ENCODE results near the gene STARD3. TPM values are rescaled to one million over a fixed set of nuclear protein-coding genes. Genes with fewer than 3 reads are reported as not detected.

STARD3 gene
- total RNA-seq, 2 experiments from 2014 or later = 70.0 to 72.8 TPM

- Mint-ChIP-seq H3K27me3 (peaks cover 12% of the 10 kb centered on the region), H3K27ac (no peak overlapping the region), H3K4me1 (peaks cover 13% of the 10 kb centered on the region), H3K36me3 (ENCODE audit: low read depth) (peaks cover 17% of the 10 kb centered on the region), H3K4me3 (no peak overlapping the region), H3K9me3 (no peaks in the 10 kb centered on the region)
- ChIA-PET CTCF (no interaction called here), POLR2A (no interaction called here)
- DNase-seq = no peak
Measured at GRCh38 chr17:39662551-39663339, 25.8 kb downstream of the STARD3 start.

DNA sequence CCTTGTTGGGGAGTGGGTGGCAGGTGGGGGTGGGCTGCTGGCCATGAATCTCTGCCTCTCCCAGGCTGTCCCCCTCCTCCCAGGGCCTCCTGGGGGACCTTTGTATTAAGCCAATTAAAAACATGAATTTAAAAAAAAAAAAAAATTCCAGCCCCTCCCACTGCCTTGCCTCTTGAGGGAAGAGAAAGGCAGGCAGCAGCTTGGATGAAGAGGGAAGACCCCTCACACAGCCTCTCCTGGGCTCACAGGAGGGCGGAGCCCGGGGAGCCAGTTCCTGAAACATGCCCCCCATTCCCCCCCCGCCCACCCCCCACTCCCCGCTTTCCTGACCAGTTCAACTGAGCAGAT, 26.4 kb downstream of the STARD3 start:
- Mint-ChIP-seq H3K27me3 (peaks cover 14% of the 10 kb centered on the region), H3K4me1 (peaks cover 13% of the 10 kb centered on the region), H3K27ac (no peak overlapping the region), H3K36me3 (ENCODE audit: low read depth) (peaks cover 14% of the 10 kb centered on the region), H3K9me3 (no peaks in the 10 kb centered on the region), H3K4me3 (no peak overlapping the region)
- ChIA-PET CTCF (interaction anchor here (0.9 kb wide), 1 partner anchor 10 kb away, joined by 5 read pairs; no protein-coding TSS in a partner anchor), POLR2A (no interaction called here)
- no peak for DNase-seq

GRCh38 chr17:39663688-39664580, 27.0 kb downstream of the STARD3 start:
- Mint-ChIP-seq H3K4me3 (no peak overlapping the region), H3K27me3 (peaks cover 19% of the 10 kb centered on the region), H3K27ac (no peak overlapping the region), H3K4me1 (peaks cover 14% of the 10 kb centered on the region), H3K36me3 (ENCODE audit: low read depth) (peaks cover 10% of the 10 kb centered on the region), H3K9me3 (no peaks in the 10 kb centered on the region)
- ChIA-PET POLR2A (no interaction called here), CTCF (interaction anchor here (0.9 kb wide), 1 partner anchor 10 kb away, joined by 5 read pairs; no protein-coding TSS in a partner anchor)
- no peak for DNase-seq

DNA sequence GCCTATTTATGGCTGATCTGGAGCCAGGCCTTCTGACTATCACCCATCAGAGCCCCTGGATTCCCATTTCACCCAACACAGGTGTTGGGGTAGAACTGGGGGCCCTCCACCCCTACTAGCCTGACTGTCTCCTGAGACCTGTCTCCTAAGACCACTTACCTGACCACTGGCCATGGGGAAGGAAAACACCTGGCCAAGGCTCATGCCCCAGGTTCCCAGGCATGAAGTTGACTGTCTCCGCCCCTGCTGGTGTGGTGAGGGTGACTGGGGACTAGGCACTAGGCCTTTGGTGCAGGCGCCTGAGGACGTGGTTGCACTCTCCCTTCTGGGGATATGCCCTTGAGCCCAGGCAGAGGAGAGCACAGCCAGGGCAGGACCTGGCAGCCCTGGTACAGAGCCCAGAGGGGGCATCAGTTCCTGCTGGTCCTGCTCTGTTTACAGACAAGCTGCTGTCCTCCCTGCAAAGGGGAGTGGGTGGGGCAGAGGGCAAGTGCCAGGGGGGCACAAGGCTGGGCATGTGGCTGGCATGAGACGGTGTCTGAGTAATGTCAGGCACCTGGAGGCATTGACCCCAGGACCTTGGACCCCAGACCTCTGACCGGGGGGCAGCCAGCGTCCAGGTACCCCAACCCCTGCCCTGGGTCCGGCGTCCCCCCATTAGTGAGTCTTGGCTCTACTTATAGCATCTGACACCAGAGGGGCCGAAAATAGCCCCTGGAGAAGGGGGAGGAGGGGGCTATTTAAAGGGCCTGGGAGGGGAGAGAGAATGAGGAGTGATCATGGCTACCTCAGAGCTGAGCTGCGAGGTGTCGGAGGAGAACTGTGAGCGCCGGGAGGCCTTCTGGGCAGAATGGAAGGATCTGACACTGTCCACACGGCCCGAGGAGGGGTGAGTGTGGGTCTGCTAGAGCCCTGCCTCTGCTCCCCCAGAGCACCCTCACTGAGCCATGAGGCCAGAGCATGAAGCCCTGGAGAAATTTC, 27.9 kb downstream of the STARD3 start, which contains the start of gene TCAP:
Gene TCAP, plus strand, starts transcription at position 769 of the 981 bp plus-strand sequence. Its CDS starts 11 bp downstream, at position 780.
- Mint-ChIP-seq H3K4me1 (peaks cover 6% of the 10 kb centered on the region), H3K27ac (peak within 1 kb of the TSS; percentile 19), H3K9me3 (no peaks in the 10 kb centered on the region), H3K36me3 (ENCODE audit: low read depth) (peaks cover 8% of the 10 kb centered on the region), H3K4me3 (no peak within 1 kb of the TSS), H3K27me3 (peaks cover 24% of the 10 kb centered on the region)
- ChIA-PET CTCF (interaction anchor here (0.5 to 3.0 kb wide), 4 partner anchors 10 to 72 kb away, joined by 3 to 22 read pairs (median 6); no protein-coding TSS in a partner anchor), POLR2A (no interaction called here)
- no peak for DNase-seq

GRCh38 chr17:39665642-39666224, 28.8 kb downstream of the STARD3 start:
- Mint-ChIP-seq H3K9me3 (no peaks in the 10 kb centered on the region), H3K36me3 (ENCODE audit: low read depth) (peaks cover 7% of the 10 kb centered on the region), H3K27me3 (peaks cover 28% of the 10 kb centered on the region), H3K4me3 (no peak overlapping the region), H3K27ac (no peak overlapping the region), H3K4me1 (peaks cover 5% of the 10 kb centered on the region)
- ChIA-PET CTCF (interaction anchor here (0.5 to 3.0 kb wide), 8 partner anchors 9 to 73 kb away, joined by 3 to 22 read pairs (median 3); partner anchors contain the start of gene PGAP3), POLR2A (interaction anchor here (0.5 kb wide), 1 partner anchor 16 kb away, joined by 3 read pairs; no protein-coding TSS in a partner anchor)
- no peak for DNase-seq

DNA sequence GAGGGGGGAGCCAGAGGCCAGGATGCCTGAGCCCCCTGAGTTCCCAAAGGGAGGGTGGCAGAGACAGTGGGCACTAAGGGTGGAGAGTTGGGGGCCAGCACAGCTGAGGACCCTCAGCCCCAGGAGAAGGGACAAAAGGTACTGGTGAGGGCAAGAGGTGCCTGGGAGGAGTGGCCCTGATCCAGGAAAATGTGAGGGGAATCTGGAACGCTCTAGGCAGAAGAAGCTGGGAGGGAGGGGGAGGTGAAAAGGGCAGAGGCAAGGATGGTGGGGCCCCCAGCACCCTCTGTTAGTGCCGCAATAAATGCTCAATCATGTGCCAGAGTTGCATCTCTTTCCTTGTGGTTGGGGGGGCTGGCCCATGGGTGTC, 29.3 kb downstream of the STARD3 start:
- Mint-ChIP-seq H3K9me3 (no peaks in the 10 kb centered on the region), H3K27ac (peak overlapping the region; percentile 19), H3K36me3 (ENCODE audit: low read depth) (peaks cover 5% of the 10 kb centered on the region), H3K4me3 (no peak overlapping the region), H3K4me1 (peaks cover 5% of the 10 kb centered on the region), H3K27me3 (peaks cover 28% of the 10 kb centered on the region)
- DNase-seq = no peak
- POLR2A ChIA-PET = interaction anchor here (0.5 kb wide), 1 partner anchor 15 kb away, joined by 3 read pairs; no protein-coding TSS in a partner anchor
- CTCF ChIA-PET = interaction anchor here (0.7 to 3.0 kb wide), 9 partner anchors 9 to 62 kb away, joined by 3 to 22 read pairs (median 3); partner anchors contain the start of gene PGAP3

- ChIA-PET CTCF (interaction anchor here (0.7 to 3.0 kb wide), 8 partner anchors 8 to 61 kb away, joined by 3 to 22 read pairs (median 4); partner anchors contain the start of gene PGAP3), POLR2A (no interaction called here)
- no peaks in the 10 kb centered on the region for H3K9me3 Mint-ChIP-seq
- H3K27ac Mint-ChIP-seq = no peak overlapping the region
- no peak overlapping the region for H3K4me3 Mint-ChIP-seq
- peaks cover 5% of the 10 kb centered on the region for H3K4me1 Mint-ChIP-seq
- H3K27me3 Mint-ChIP-seq = peaks cover 28% of the 10 kb centered on the region
- H3K36me3 Mint-ChIP-seq (ENCODE audit: low read depth) = no peaks in the 10 kb centered on the region
- DNase-seq = no peak
Measured at GRCh38 chr17:39666601-39667261, 29.8 kb downstream of the STARD3 start.

DNA sequence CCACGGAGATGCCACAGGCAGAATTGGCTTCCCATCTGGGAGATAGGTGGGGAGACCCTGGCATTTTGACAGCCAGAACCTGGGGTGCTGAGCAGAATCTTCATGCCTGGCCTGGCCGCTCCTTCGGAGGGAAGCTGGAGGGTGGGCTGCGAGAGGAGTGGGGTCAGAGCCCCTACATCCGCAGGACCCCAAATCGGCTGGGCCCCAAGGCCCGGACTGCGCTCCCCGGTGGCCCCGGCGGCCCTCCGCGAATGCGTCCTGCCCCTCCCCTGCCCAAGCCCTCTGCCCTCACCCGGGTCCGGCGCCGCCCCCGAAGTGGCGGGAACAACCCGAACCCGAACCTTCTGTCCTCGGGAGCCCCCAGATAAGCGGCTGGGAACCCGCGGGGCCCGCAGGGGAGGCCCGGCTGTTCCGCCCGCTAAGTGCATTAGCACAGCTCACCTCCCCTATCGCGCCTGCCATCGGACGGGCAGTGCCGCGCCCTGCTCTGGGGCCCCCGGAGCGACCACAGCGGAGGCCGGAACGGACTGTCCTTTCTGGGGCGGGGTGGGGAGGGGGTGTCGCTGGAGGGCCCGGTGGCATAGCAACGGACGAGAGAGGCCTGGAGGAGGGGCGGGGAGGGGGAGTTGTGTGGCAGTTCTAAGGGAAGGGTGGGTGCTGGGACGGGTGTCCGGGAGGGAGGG, 30.5 kb downstream of the STARD3 start:
- no peaks in the 10 kb centered on the region for H3K36me3 Mint-ChIP-seq (ENCODE audit: low read depth)
- H3K4me3 Mint-ChIP-seq = no peak overlapping the region

GRCh38 chr17:39667945-39668924, 31.3 kb downstream of the STARD3 start, which contains the start of gene PNMT:
PNMT (plus strand) TSS chr17:39668453; CDS start chr17:39668476, 23 bp downstream.
- H3K27ac Mint-ChIP-seq = peak within 1 kb of the TSS; percentile 81
- H3K27me3 Mint-ChIP-seq = peaks cover 28% of the 10 kb centered on the region
- CTCF ChIA-PET = interaction anchor here (0.5 to 3.0 kb wide), 13 partner anchors 9 to 612 kb away, joined by 3 to 14 read pairs (median 3); no protein-coding TSS in a partner anchor
- H3K9me3 Mint-ChIP-seq = no peaks in the 10 kb centered on the region
- no peak within 1 kb of the TSS for H3K4me3 Mint-ChIP-seq
- peaks cover 5% of the 10 kb centered on the region for H3K4me1 Mint-ChIP-seq
- no peaks in the 10 kb centered on the region for H3K36me3 Mint-ChIP-seq (ENCODE audit: low read depth)
- DNase-seq = peak; percentile 72
- POLR2A ChIA-PET = interaction anchor here (0.5 to 0.6 kb wide), 3 partner anchors 10 to 46 kb away, joined by 3 to 4 read pairs (median 4); no protein-coding TSS in a partner anchor

More for the DNA sequence above, 30.5 kb downstream of the STARD3 start:
- H3K27me3 Mint-ChIP-seq = peaks cover 28% of the 10 kb centered on the region
- CTCF ChIA-PET = interaction anchor here (1.3 to 3.0 kb wide), 4 partner anchors 8 to 61 kb away, joined by 3 to 22 read pairs (median 8); no protein-coding TSS in a partner anchor
- H3K9me3 Mint-ChIP-seq = no peaks in the 10 kb centered on the region
- peaks cover 5% of the 10 kb centered on the region for H3K4me1 Mint-ChIP-seq
- H3K27ac Mint-ChIP-seq = no peak overlapping the region
- no peak for DNase-seq
- POLR2A ChIA-PET = no interaction called here

Data from activated CD4-positive, alpha-beta T cell treated with anti-CD3 and anti-CD28 coated beads, Interleukin-2, amount 10 ng/mL, durations not matched to agents 7 days and 5 days (primary cell).